Central memory CD8-positive, alpha-beta T cell (primary cell): ENCODE results near the gene ZBTB32.
A peak's percentile ranks its signal among the peaks of the same experiment; 100 is the strongest.

ENCODE experiments used
- ATAC-seq: fragments of 150-1000 bp; cut with Tn5 transposase; replicated peaks from 2 replicates; pipeline ENCODE4 v1.10.0; 2022; ENCODE audit warnings: mild to moderate bottlenecking, moderate FRiP score, moderate number of reproducible peaks; ENCODE audit not compliant: poor library complexity, severe bottlenecking; ENCODE audit errors: extremely low read depth
- DNase-seq, 2 donors: peaks; one replicate each; pipeline ENCODE4 v3.0.0; 2021; ENCODE audit warnings: low spot score in 2 of 2
- H3K27ac Mint-ChIP-seq: one replicate; pipeline ENCODE4 v1.8.0; 2022; ENCODE audit warnings: low read depth, mild to moderate bottlenecking, moderate library complexity, mixed read lengths
- H3K27me3 Mint-ChIP-seq: one replicate; pipeline ENCODE4 v1.8.0; 2022; ENCODE audit warnings: mixed read lengths
- H3K36me3 Mint-ChIP-seq: one replicate; pipeline ENCODE4 v1.8.0; 2022; ENCODE audit warnings: mild to moderate bottlenecking, moderate library complexity, mixed read lengths; ENCODE audit not compliant: insufficient read depth
- H3K4me1 Mint-ChIP-seq: one replicate; pipeline ENCODE4 v1.8.0; 2022; ENCODE audit warnings: mixed read lengths
- H3K4me3 Mint-ChIP-seq: one replicate; pipeline ENCODE4 v1.8.0; 2022; ENCODE audit warnings: mild to moderate bottlenecking, moderate library complexity, mixed read lengths
- H3K9me3 Mint-ChIP-seq: one replicate; pipeline ENCODE4 v1.8.0; 2022; ENCODE audit warnings: mixed read lengths

The ZBTB32 gene

DNA sequence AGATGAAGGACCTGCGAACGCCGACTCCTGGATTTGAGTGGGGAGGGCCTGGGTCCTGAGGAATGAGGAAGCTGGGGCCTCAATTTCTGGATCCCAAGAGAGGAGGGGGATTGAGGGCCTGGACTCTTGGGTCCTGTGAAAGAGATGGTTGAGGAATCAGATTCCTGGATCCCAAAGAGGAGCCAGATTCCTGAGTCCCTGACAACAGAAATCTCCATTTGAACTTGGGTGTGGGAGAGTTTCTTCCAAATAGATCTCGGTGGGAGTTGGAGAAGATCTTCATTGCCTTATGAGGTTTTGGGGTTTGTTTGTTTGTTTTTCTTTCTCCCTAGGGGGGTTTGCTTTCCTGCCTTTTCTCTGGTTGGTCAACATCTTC is 41.7 kb downstream of the ZBTB32 start:
- no peak for ATAC-seq
- H3K27me3 Mint-ChIP-seq: no peaks in the 10 kb centered on the region
- peaks cover 21% of the 10 kb centered on the region for H3K36me3 Mint-ChIP-seq
- no peak for DNase-seq
- H3K4me1 Mint-ChIP-seq: peaks cover 53% of the 10 kb centered on the region
- H3K4me3 Mint-ChIP-seq: peak overlapping the region; percentile 97
- H3K9me3 Mint-ChIP-seq: no peaks in the 10 kb centered on the region
- peak overlapping the region; percentile 95 for H3K27ac Mint-ChIP-seq

DNA sequence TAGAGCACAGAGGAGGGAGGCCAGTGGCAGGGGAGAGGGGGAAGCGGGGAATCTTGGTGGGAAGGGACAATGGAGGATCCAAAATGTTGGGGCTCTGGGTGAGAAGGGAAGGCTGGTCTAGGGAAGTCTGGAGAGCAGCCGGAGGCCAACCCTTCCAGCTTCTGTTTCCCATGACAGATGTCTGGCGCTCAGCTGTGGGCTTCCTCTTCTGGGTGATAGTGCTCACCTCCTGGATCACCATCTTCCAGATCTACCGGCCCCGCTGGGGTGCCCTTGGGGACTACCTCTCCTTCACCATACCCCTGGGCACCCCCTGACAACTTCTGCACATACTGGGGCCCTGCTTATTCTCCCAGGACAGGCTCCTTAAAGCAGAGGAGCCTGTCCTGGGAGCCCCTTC is 42.2 kb downstream of the ZBTB32 start:
- H3K4me3 Mint-ChIP-seq: peak overlapping the region; percentile 97
- peaks cover 21% of the 10 kb centered on the region for H3K36me3 Mint-ChIP-seq
- H3K4me1 Mint-ChIP-seq: peaks cover 52% of the 10 kb centered on the region
- ATAC-seq (no peak), DNase-seq (no peak)
- no peaks in the 10 kb centered on the region for H3K27me3 Mint-ChIP-seq
- H3K9me3 Mint-ChIP-seq: no peaks in the 10 kb centered on the region
- H3K27ac Mint-ChIP-seq: no peak overlapping the region

DNA sequence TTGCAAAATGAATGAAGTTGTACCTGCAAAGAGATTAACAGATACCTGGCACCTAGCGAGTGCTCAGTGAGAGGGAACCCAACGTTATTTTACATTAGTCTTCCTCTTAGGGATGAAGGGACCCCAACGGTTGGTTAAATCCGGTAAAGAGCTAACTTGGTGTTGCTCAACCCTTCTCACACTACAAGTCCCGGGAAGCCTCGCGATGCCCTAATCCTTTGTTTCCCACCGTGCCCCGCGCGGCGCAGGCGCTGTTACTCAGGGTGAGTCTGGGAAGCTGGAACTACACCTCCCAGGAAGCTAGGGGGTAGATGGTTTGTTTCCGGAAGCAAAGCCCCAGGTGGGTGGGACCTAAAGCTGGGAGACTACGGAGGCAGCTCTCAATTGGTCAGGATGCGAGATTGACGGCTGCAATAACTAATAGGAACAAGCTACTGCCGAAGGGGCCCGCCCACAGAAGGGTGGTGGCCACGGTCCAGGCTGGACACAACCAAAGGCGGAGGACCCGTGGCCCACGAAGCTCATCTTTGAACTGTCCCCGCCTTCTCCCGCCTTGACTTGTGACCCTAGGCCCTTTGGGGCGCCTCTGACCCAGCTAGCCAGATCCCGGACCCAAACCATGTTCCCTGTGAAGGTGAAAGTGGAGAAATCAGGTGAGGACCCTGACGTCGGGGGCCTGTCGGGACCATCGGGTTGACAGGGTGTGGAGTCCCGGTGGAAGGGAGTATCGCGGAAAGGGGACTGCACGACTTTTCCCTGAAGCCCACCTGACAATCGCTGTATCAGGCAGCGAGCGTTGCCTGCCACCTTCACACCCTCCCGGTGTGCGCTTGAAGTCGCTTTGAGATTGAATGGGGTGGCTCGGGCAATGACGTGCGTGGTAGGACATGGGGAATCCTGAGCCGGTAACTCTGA is 44.0 kb downstream of the ZBTB32 start, which contains the start of gene LIN37:
Gene LIN37 (plus strand): TSS at position 471 of the 915 bp plus-strand sequence. CDS start 149 bp downstream, at position 620.
- peak; percentile 94 to 98 for DNase-seq

DNA sequence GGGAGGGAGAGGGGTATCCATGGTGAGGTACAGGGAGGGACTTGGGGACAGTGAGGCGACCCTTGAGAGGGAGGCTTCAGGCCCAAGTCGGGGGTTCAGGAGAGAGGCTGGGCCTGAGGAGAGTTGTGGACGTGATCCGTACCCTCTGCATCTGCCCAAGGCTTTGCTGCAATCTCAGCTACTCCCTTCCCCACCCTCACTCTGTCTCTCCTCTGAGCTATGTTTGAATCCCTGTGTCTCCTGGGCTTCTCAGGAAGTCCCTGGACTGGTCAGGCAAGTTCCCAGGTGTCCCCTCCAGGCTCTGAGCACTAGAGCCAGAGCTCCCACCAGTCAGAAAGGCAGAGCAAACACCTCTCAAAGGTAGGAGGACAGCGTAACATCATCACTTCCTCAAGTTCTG is 45.8 kb downstream of the ZBTB32 start:
- no peak for ATAC-seq
- peaks cover 12% of the 10 kb centered on the region for H3K36me3 Mint-ChIP-seq
- no peak overlapping the region for H3K27ac Mint-ChIP-seq
- H3K9me3 Mint-ChIP-seq: no peaks in the 10 kb centered on the region
- no peak for DNase-seq
- peaks cover 36% of the 10 kb centered on the region for H3K4me1 Mint-ChIP-seq
- peak overlapping the region; percentile 46 for H3K4me3 Mint-ChIP-seq
- H3K27me3 Mint-ChIP-seq: no peaks in the 10 kb centered on the region

More for the DNA sequence above, 44.0 kb downstream of the ZBTB32 start, which contains the start of gene LIN37:
- H3K4me1 Mint-ChIP-seq: peaks cover 42% of the 10 kb centered on the region
- H3K4me3 Mint-ChIP-seq: peak within 1 kb of the TSS; percentile 97
- peak within 1 kb of the TSS; percentile 78 for H3K27ac Mint-ChIP-seq
- no peaks in the 10 kb centered on the region for H3K27me3 Mint-ChIP-seq
- peaks cover 17% of the 10 kb centered on the region for H3K36me3 Mint-ChIP-seq
- ATAC-seq: peak; percentile 72
- H3K9me3 Mint-ChIP-seq: no peaks in the 10 kb centered on the region

DNA sequence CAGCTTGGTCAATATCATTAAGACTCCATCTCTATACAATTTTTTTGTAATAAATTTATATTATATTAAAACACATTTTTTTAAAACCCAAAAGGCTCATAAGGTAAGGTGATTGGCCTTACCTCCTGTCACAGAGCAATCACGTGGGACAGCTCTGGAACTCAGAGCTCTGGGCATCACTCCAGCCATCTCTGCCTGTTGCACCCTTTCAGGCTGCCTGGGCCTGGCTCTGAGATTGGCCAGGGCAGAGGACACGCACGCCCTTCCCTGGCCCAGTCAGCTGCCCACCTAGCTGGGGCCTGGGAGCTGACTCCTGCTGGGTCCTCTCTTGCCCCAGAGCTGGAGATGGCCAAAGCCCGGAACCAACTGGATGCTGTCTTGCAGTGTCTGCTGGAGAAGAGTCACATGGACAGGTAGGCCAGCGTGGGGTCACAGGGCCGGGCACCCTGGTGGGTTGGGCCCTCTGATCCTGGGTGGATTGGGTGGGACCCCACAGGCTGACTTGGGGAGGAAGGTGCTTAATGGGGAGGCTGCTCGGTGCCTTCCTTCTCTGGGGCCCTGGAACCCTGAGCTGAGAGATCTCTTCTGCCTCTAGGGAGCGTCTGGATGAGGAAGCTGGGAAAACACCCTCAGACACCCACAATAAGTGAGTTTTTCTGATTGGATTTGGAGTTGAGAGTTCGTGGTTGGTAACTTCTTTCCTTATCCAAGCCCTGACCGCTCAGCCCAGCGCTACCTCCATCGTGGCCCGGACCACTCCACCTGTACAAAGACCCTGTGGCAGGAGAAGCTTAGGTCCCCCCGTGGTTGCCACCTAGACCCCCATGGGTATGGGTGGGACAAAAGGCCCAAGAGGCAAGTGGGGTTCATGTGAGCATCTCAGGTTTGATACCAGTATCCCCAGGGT is 47.7 kb downstream of the ZBTB32 start:
- Mint-ChIP-seq H3K36me3 (peaks cover 11% of the 10 kb centered on the region), H3K27ac (no peak overlapping the region), H3K4me1 (peaks cover 28% of the 10 kb centered on the region), H3K9me3 (no peaks in the 10 kb centered on the region), H3K27me3 (no peaks in the 10 kb centered on the region), H3K4me3 (no peak overlapping the region)
- no peak for DNase-seq
- ATAC-seq: no peak

DNA sequence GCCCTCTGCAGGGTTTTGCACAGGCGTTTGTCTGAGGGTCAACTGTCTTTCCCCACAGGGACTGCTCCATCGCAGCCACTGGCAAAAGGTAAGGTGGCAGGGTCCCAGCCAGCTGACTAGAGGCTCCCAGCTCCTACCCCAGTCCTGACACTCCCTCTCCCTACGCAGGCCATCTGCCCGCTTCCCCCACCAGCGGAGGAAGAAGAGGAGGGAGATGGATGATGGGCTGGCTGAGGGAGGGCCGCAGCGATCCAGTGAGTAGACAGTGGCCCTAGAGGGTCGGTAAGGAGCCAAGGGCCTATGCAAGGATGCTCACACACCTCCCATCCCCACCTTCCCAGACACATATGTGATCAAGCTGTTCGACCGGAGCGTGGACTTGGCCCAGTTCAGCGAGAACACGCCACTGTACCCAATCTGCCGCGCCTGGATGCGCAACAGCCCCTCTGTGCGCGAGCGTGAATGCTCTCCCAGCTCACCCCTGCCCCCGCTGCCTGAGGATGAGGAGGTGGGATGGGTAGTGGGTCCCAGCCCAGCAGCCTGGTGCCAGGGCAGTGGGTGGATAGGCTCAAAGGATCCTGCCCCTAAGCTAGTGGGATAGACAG is 48.5 kb downstream of the ZBTB32 start:
- Mint-ChIP-seq H3K27me3 (no peaks in the 10 kb centered on the region), H3K4me1 (peaks cover 27% of the 10 kb centered on the region), H3K36me3 (peaks cover 13% of the 10 kb centered on the region), H3K27ac (no peak overlapping the region), H3K4me3 (no peak overlapping the region), H3K9me3 (no peaks in the 10 kb centered on the region)
- ATAC-seq (no peak), DNase-seq (no peak)

DNA sequence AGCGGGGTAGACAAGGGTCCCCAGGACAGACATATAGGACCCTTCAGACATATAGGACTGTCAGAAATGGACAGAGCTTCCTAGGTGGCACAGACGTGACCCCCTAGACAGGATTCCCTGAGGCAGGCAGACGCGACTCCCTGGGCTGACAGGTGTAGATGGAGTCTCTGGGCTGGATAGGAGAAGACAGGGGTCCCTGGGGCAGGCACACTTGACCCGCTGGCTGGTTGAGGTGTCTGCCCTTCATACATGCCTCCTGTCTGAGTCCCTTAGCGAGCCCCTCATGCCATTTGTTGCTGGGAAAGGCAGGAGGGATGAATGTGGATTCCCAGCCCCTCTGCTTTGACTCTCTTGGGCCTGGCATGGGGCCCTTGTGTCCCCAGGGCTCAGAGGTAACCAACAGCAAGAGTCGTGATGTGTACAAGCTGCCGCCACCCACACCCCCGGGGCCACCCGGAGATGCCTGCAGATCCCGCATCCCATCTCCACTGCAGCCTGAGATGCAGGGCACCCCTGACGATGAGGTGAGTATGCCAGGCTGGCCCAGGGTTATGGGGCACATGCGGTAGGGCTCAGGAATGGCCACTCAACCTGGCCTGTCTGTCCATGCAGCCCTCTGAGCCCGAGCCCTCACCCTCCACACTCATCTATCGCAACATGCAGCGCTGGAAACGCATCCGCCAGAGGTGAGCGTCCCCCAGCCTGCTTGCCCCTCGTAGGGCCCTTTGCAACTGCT is 49.4 kb downstream of the ZBTB32 start:
- no peak for DNase-seq
- Mint-ChIP-seq H3K36me3 (peaks cover 11% of the 10 kb centered on the region), H3K9me3 (no peaks in the 10 kb centered on the region), H3K27ac (no peak overlapping the region), H3K27me3 (no peaks in the 10 kb centered on the region), H3K4me3 (no peak overlapping the region), H3K4me1 (peaks cover 18% of the 10 kb centered on the region)
- no peak for ATAC-seq

DNA sequence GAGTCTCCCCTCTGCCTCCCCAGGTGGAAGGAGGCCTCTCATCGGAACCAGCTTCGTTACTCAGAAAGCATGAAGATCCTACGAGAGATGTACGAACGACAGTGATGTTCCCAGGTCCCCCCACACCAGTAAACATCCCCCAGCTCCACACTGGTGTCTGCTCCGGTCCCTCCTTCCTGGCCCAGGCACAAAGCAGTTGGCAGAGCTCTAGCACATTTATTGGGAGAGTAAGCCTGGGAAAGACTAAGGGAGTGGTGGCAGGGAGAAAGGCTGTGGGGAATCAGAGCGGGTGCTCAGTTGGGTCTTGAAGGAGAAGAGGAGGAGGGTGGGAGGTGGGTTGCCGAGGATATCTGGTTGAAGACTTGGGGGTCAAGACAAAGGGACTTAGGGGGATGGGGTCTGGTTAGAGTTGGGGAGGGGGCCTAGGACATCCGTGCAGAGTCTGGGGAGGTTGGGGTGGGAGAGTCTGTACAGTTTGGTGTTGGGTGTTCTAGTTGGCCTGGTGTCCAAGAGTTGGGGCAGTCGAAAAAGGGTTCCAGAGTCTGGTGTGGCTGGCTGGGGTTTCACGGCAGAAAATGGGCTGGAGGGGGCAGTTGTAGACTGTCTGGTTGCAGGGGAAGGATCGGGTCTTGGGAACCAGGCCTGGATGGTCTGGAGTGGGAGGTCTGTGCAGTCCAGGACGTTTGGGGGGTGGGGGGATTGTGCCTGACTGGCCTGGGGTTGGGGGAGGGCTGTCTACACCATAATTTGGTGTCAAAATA is 50.2 kb downstream of the ZBTB32 start:
- peak overlapping the region; percentile 24 for H3K4me3 Mint-ChIP-seq
- no peak for DNase-seq
- peak overlapping the region; percentile 4 for H3K27ac Mint-ChIP-seq
- peaks cover 11% of the 10 kb centered on the region for H3K36me3 Mint-ChIP-seq
- H3K9me3 Mint-ChIP-seq: no peaks in the 10 kb centered on the region
- H3K4me1 Mint-ChIP-seq: peaks cover 17% of the 10 kb centered on the region
- ATAC-seq: no peak
- H3K27me3 Mint-ChIP-seq: no peaks in the 10 kb centered on the region

DNA sequence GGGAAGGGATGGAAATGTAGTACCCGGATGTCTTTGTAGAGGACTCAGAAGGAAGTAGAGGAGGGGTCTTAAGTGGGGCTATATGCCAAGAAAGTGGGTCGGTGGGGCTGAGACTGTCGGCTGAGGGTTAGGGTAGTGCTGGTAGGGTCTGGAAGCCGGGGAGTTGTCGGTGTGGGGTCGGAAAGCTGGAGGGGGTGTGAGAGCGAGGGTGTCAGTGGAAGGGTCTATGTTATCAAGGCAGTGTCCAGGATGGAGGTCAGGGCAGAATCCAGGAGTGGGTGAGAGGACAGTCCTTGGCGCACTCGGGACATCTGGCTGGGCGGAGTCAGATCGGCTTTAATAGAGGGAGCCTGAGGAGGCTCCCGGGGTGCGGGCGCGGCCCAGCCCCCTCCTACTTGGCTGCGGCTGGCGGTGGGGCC is 50.8 kb downstream of the ZBTB32 start:
- no peaks in the 10 kb centered on the region for H3K9me3 Mint-ChIP-seq
- H3K4me3 Mint-ChIP-seq: peak overlapping the region; percentile 24
- DNase-seq (no peak), ATAC-seq (no peak)
- peak overlapping the region; percentile 4 for H3K27ac Mint-ChIP-seq
- H3K36me3 Mint-ChIP-seq: peaks cover 11% of the 10 kb centered on the region
- no peaks in the 10 kb centered on the region for H3K27me3 Mint-ChIP-seq
- peaks cover 14% of the 10 kb centered on the region for H3K4me1 Mint-ChIP-seq

DNA sequence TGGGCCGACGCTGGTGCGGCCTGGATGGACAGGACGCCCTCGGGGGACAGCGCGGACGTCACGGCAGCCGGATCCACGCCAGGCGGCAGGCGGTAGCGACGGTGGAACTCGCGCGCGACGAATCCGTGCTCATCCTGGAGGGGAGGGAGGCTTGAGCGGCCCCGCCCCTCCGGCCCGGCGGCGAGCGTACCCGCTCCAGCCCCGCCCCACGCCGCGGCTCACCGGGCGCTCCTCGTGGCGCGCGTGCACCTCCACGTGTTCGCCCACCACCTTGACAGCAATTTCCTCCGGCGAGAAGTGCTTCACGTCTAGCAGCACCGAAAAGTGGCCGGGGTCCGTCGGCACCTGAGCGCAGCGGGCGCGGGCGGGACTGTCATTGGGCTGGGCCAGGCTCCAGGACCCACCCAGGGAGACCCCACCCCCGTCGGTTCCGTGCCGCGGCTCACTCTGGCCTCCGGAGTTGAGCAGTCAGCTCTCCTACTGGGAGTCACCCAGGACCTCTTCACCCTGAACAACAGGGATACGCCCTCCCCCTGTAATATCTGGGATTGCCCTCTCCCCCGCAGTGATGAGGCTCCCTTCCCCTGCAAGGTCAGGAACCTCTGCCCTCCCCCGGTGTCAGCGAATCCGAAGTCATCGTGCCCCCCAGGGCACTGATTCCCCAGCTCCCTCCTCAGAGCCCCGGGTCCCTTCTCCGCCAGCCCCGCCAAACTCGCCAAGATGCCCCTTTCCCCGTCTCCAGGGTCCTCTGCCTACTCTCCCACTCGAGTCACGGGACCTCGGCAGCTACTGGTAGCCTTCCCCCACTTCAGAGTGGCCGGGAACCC is 51.4 kb downstream of the ZBTB32 start:
- no peak overlapping the region for H3K4me3 Mint-ChIP-seq
- no peaks in the 10 kb centered on the region for H3K27me3 Mint-ChIP-seq
- peak overlapping the region; percentile 4 for H3K27ac Mint-ChIP-seq
- peaks cover 14% of the 10 kb centered on the region for H3K4me1 Mint-ChIP-seq
- H3K36me3 Mint-ChIP-seq: peaks cover 11% of the 10 kb centered on the region
- no peaks in the 10 kb centered on the region for H3K9me3 Mint-ChIP-seq
- DNase-seq (no peak), ATAC-seq (no peak)
